Central memory CD8-positive, alpha-beta T cell (primary cell): ENCODE measurements around the gene CISD2.
"Not testable (repeated sequence)": the region's sequence is repeated elsewhere in the genome, so short reads cannot be mapped to it uniquely, and the experiment has no call there.

ENCODE experiments used
- ATAC-seq: fragments of 150-1000 bp; cut with Tn5 transposase; replicated peaks from 2 replicates; pipeline ENCODE4 v1.10.0; 2022; ENCODE audit warnings: mild to moderate bottlenecking, moderate FRiP score, moderate number of reproducible peaks; ENCODE audit not compliant: poor library complexity, severe bottlenecking; ENCODE audit errors: extremely low read depth
- DNase-seq, 2 donors: peaks; one replicate each; pipeline ENCODE4 v3.0.0; 2021; ENCODE audit warnings: low spot score in 2 of 2
- H3K27ac Mint-ChIP-seq: one replicate; pipeline ENCODE4 v1.8.0; 2022; ENCODE audit warnings: low read depth, mild to moderate bottlenecking, moderate library complexity, mixed read lengths
- H3K27me3 Mint-ChIP-seq: one replicate; pipeline ENCODE4 v1.8.0; 2022; ENCODE audit warnings: mixed read lengths
- H3K36me3 Mint-ChIP-seq: one replicate; pipeline ENCODE4 v1.8.0; 2022; ENCODE audit warnings: mild to moderate bottlenecking, moderate library complexity, mixed read lengths; ENCODE audit not compliant: insufficient read depth
- H3K4me1 Mint-ChIP-seq: one replicate; pipeline ENCODE4 v1.8.0; 2022; ENCODE audit warnings: mixed read lengths
- H3K4me3 Mint-ChIP-seq: one replicate; pipeline ENCODE4 v1.8.0; 2022; ENCODE audit warnings: mild to moderate bottlenecking, moderate library complexity, mixed read lengths
- H3K9me3 Mint-ChIP-seq: one replicate; pipeline ENCODE4 v1.8.0; 2022; ENCODE audit warnings: mixed read lengths

CISD2 gene

GRCh38 chr4:102868781-102869568 is at the start of gene CISD2:
CISD2 (plus strand) TSS chr4:102868992; CDS start chr4:102869085, 93 bp downstream.
- ATAC-seq, result peak; percentile 82
- peak; percentile 84 to 92 for DNase-seq
- H3K4me3 Mint-ChIP-seq, result peak within 1 kb of the TSS; percentile 90
- no peaks in the 10 kb centered on the region for H3K27me3 Mint-ChIP-seq
- peak within 1 kb of the TSS; percentile 97 for H3K27ac Mint-ChIP-seq
- H3K4me1 Mint-ChIP-seq, result peaks cover 43% of the 10 kb centered on the region
- no peaks in the 10 kb centered on the region for H3K9me3 Mint-ChIP-seq
- peaks cover 15% of the 10 kb centered on the region for H3K36me3 Mint-ChIP-seq

- H3K9me3 Mint-ChIP-seq, DNase-seq, H3K27me3 Mint-ChIP-seq, ATAC-seq, H3K27ac Mint-ChIP-seq: not testable (repeated sequence)
- Mint-ChIP-seq H3K36me3 (peaks cover 51% of the 10 kb centered on the region), H3K4me3 (peak overlapping the region; percentile 64), H3K4me1 (peaks cover 85% of the 10 kb centered on the region)
These were observed 49.7 kb upstream of the CISD2 start for GRCh38 chr4:102819100-102819499.

GRCh38 chr4:102819588-102820365 is 49.0 kb upstream of the CISD2 start:
- H3K36me3 Mint-ChIP-seq, result peaks cover 51% of the 10 kb centered on the region
- H3K4me1 Mint-ChIP-seq, result peaks cover 80% of the 10 kb centered on the region
- peak; percentile 79 for ATAC-seq
- H3K27me3 Mint-ChIP-seq, result no peaks in the 10 kb centered on the region
- H3K27ac Mint-ChIP-seq, result no peak overlapping the region
- peak in 1 of 2 donors; percentile 50 for DNase-seq
- H3K9me3 Mint-ChIP-seq, result no peaks in the 10 kb centered on the region
- H3K4me3 Mint-ChIP-seq, result no peak overlapping the region

- Mint-ChIP-seq H3K27ac (no peak overlapping the region), H3K9me3 (no peaks in the 10 kb centered on the region), H3K4me1 (peaks cover 54% of the 10 kb centered on the region), H3K36me3 (peaks cover 23% of the 10 kb centered on the region), H3K4me3 (no peak overlapping the region), H3K27me3 (no peaks in the 10 kb centered on the region)
- ATAC-seq (no peak), DNase-seq (no peak)
These were observed 45.3 kb upstream of the CISD2 start for GRCh38 chr4:102823464-102823863.

GRCh38 chr4:102823897-102824296 is 44.9 kb upstream of the CISD2 start:
- no peaks in the 10 kb centered on the region for H3K27me3 Mint-ChIP-seq
- no peak overlapping the region for H3K27ac Mint-ChIP-seq
- H3K4me3 Mint-ChIP-seq, result no peak overlapping the region
- peaks cover 19% of the 10 kb centered on the region for H3K36me3 Mint-ChIP-seq
- ATAC-seq (no peak), DNase-seq (no peak)
- H3K4me1 Mint-ChIP-seq, result peaks cover 52% of the 10 kb centered on the region
- no peaks in the 10 kb centered on the region for H3K9me3 Mint-ChIP-seq

- DNase-seq (no peak), ATAC-seq (no peak)
- Mint-ChIP-seq H3K27ac (no peak overlapping the region), H3K36me3 (peaks cover 18% of the 10 kb centered on the region), H3K27me3 (no peaks in the 10 kb centered on the region), H3K4me1 (peaks cover 50% of the 10 kb centered on the region), H3K9me3 (no peaks in the 10 kb centered on the region), H3K4me3 (no peak overlapping the region)
These were observed 44.4 kb upstream of the CISD2 start for GRCh38 chr4:102824398-102824797.

- H3K9me3 Mint-ChIP-seq, result no peaks in the 10 kb centered on the region
- H3K4me1 Mint-ChIP-seq, result peaks cover 40% of the 10 kb centered on the region
- no peaks in the 10 kb centered on the region for H3K27me3 Mint-ChIP-seq
- H3K36me3 Mint-ChIP-seq, result peaks cover 12% of the 10 kb centered on the region
- DNase-seq (no peak), ATAC-seq (no peak)
- no peak overlapping the region for H3K27ac Mint-ChIP-seq
- H3K4me3 Mint-ChIP-seq, result no peak overlapping the region
These were observed 43.3 kb upstream of the CISD2 start for GRCh38 chr4:102825261-102826091.

- Mint-ChIP-seq H3K27me3 (no peaks in the 10 kb centered on the region), H3K27ac (no peak overlapping the region), H3K9me3 (no peaks in the 10 kb centered on the region), H3K36me3 (peaks cover 12% of the 10 kb centered on the region), H3K4me1 (peaks cover 32% of the 10 kb centered on the region), H3K4me3 (no peak overlapping the region)
- DNase-seq (no peak), ATAC-seq (no peak)
These were observed 42.5 kb upstream of the CISD2 start for GRCh38 chr4:102826105-102826889.

- Mint-ChIP-seq H3K27me3 (no peaks in the 10 kb centered on the region), H3K27ac (no peak within 1 kb of the TSS), H3K4me1 (peaks cover 28% of the 10 kb centered on the region), H3K36me3 (peaks cover 12% of the 10 kb centered on the region), H3K4me3 (no peak within 1 kb of the TSS), H3K9me3 (no peaks in the 10 kb centered on the region)
- ATAC-seq (peak; percentile 47), DNase-seq (peak; percentile 93 to 95)
These were observed 41.7 kb upstream of the CISD2 start, which contains the start of gene UBE2D3 for GRCh38 chr4:102826890-102827673. UBE2D3 (minus strand) TSS chr4:102827551; CDS start chr4:102826508, 1,043 bp downstream.

- DNase-seq (peak; percentile 93 to 99), ATAC-seq (peak; percentile 72)
- H3K4me3 Mint-ChIP-seq, result no peak overlapping the region
- no peak overlapping the region for H3K27ac Mint-ChIP-seq
- peaks cover 10% of the 10 kb centered on the region for H3K36me3 Mint-ChIP-seq
- H3K27me3 Mint-ChIP-seq, result no peaks in the 10 kb centered on the region
- H3K9me3 Mint-ChIP-seq, result no peaks in the 10 kb centered on the region
- peaks cover 25% of the 10 kb centered on the region for H3K4me1 Mint-ChIP-seq
These were observed 40.9 kb upstream of the CISD2 start for GRCh38 chr4:102827674-102828496.

- Mint-ChIP-seq H3K27ac (no peak overlapping the region), H3K4me3 (no peak overlapping the region), H3K9me3 (no peaks in the 10 kb centered on the region), H3K4me1 (peaks cover 19% of the 10 kb centered on the region), H3K27me3 (no peaks in the 10 kb centered on the region), H3K36me3 (peaks cover 7% of the 10 kb centered on the region)
- no peak for ATAC-seq
- no peak for DNase-seq
These were observed 40.3 kb upstream of the CISD2 start for GRCh38 chr4:102828497-102828808.
